ENCODE data around the gene EML4. TPM values are rescaled to one million over a fixed set of nuclear protein-coding genes. Genes with fewer than 3 reads are reported as not detected.
"Not testable (repeated sequence)": the region's sequence is repeated elsewhere in the genome, so short reads cannot be mapped to it uniquely, and the experiment has no call there.

The EML4 gene
- total RNA-seq, 2 donors from 2014 or later, result 4.4 to 9.3 TPM

- Histone ChIP-seq H3K4me3 (no peak overlapping the region), H3K27me3 (no peaks in the 10 kb centered on the region), H3K27ac (no peak overlapping the region), H3K9me3 (no peaks in the 10 kb centered on the region), H3K36me3 (no peaks in the 10 kb centered on the region), H3K4me1 (no peaks in the 10 kb centered on the region)
- DNase-seq (ENCODE audit: low spot score), result no peak
- TF ChIP-seq, protein P1, sequence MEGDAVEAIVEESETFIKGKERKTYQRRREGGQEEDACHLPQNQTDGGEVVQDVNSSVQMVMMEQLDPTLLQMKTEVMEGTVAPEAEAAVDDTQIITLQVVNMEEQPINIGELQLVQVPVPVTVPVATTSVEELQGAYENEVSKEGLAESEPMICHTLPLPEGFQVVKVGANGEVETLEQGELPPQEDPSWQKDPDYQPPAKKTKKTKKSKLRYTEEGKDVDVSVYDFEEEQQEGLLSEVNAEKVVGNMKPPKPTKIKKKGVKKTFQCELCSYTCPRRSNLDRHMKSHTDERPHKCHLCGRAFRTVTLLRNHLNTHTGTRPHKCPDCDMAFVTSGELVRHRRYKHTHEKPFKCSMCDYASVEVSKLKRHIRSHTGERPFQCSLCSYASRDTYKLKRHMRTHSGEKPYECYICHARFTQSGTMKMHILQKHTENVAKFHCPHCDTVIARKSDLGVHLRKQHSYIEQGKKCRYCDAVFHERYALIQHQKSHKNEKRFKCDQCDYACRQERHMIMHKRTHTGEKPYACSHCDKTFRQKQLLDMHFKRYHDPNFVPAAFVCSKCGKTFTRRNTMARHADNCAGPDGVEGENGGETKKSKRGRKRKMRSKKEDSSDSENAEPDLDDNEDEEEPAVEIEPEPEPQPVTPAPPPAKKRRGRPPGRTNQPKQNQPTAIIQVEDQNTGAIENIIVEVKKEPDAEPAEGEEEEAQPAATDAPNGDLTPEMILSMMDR (IDR thresholded peaks at IDR 0.05), result no peak
Observed at GRCh38 chr2:42261518-42262195, 92.5 kb downstream of the EML4 start.

DNA sequence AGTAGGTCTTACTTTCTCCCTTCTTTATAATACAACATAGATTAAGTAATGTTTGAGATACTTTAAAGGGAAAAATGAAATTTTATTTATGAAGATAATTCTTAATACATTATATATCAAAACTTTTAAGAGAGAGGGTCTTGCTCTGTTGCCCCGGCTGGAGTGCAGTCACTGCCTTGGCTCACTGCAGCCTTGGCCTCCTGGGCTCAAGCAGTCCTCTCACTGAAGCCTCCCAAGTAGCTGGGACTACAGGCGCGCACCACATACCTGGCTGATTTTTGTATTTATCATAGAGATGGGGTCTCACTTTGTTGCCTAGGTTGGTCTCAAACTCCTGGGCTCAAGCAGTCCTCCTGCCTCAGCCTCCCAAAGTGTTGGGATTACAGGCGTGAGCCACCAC, 97.1 kb downstream of the EML4 start:
- Histone ChIP-seq H3K36me3 (no peaks in the 10 kb centered on the region), H3K27me3 (no peaks in the 10 kb centered on the region), H3K4me1 (no peaks in the 10 kb centered on the region), H3K9me3 (no peaks in the 10 kb centered on the region), H3K4me3 (no peak overlapping the region), H3K27ac (no peak overlapping the region)
- TF ChIP-seq, protein P1 (IDR thresholded peaks at IDR 0.05), result no peak
- no peak for DNase-seq (ENCODE audit: low spot score)

- TF ChIP-seq, protein P1 (IDR thresholded peaks at IDR 0.05), result no peak
- H3K9me3 ChIP-seq, result no peaks in the 10 kb centered on the region
Observed at GRCh38 chr2:42267530-42267929, 98.4 kb downstream of the EML4 start.

DNA sequence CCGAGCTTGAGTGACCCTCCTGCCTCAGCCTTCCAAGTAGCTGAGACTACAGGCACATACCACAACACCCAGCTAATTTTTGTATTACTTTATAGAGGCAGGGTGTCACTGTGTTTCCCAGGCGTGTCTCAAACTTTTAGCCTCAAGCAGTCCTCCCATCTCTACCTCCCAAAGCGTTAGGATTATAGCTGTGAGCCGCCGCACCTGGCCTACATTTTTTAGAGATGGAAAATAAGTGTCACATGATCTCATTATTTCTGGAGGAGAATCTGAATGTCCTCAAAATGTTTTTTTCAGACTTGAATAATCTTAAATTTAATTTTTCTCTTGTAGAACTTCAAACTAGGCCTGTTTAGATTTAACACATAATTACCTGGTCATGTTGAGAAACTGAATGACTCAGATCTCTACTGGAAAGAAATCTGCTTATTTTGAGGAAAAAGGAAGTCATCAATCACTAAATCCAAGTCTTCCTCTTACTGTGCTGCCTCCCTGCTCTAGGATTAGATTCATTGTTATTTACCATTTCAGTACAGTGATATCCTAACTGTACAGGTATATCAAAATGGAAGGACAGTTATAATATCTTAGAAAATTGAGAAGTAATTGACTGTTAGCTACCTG, 99.5 kb downstream of the EML4 start:
- H3K27me3 ChIP-seq, result no peaks in the 10 kb centered on the region
- H3K9me3 ChIP-seq, result no peaks in the 10 kb centered on the region
- TF ChIP-seq, protein P1 (IDR thresholded peaks at IDR 0.05), result no peak
- H3K36me3 ChIP-seq, result no peaks in the 10 kb centered on the region
- no peaks in the 10 kb centered on the region for H3K4me1 ChIP-seq
- no peak for DNase-seq (ENCODE audit: low spot score)
- H3K27ac ChIP-seq, result no peak overlapping the region
- no peak overlapping the region for H3K4me3 ChIP-seq

More at GRCh38 chr2:42267530-42267929, 98.4 kb downstream of the EML4 start:
- H3K4me3 ChIP-seq, result no peak overlapping the region
- H3K36me3 ChIP-seq, result no peaks in the 10 kb centered on the region
- no peak for DNase-seq (ENCODE audit: low spot score)
- no peaks in the 10 kb centered on the region for H3K27me3 ChIP-seq
- no peaks in the 10 kb centered on the region for H3K4me1 ChIP-seq
- no peak overlapping the region for H3K27ac ChIP-seq

- Histone ChIP-seq H3K4me3 (no peak overlapping the region), H3K27ac (no peak overlapping the region), H3K36me3 (no peaks in the 10 kb centered on the region), H3K27me3 (no peaks in the 10 kb centered on the region), H3K9me3 (no peaks in the 10 kb centered on the region), H3K4me1 (no peaks in the 10 kb centered on the region)
- TF ChIP-seq, protein P1 (IDR thresholded peaks at IDR 0.05), result no peak
- no peak for DNase-seq (ENCODE audit: low spot score)
Observed at GRCh38 chr2:42270757-42271156, 101.6 kb downstream of the EML4 start.

DNA sequence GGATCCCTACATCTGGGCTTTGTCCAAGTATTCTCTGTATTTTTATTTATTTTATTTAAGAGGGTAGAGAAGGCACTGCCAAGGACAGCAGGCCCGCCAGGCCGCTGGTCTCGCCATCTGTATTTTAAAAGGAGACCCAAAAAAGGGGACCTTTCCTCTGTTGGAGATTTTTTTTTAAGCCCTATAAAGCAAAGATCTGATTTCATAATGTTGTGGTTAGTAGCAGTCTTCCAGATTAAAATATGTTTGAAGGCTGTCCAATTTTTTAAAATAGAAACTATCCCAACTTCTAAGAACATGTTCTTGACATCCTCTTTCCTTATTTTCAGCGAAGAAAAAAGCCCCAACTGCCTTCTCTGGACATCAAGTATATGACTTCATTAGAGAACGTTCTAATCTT, 102.1 kb downstream of the EML4 start:
- not testable (repeated sequence) for H3K9me3 ChIP-seq; DNase-seq (ENCODE audit: low spot score); H3K4me3 ChIP-seq; H3K36me3 ChIP-seq; H3K4me1 ChIP-seq; H3K27me3 ChIP-seq; H3K27ac ChIP-seq
